H1 (cell line): ENCODE results near the gene LNPEP. TPM values are rescaled to one million over a fixed set of nuclear protein-coding genes. Genes with fewer than 3 reads are reported as not detected.
A peak's percentile ranks its signal among the peaks of the same experiment; 100 is the strongest.

Source experiments
- PHF8 ChIP-seq: fragments of 200-600 bp; sonication (generic); conservative IDR thresholded peaks from 2 replicates; pipeline ENCODE4 v1.7.1; 2012; ENCODE audit warnings: low read depth, mild to moderate bottlenecking, inconsistent platforms, low read length, moderate library complexity
- RAD21 ChIP-seq, 2 experiments: IDR thresholded peaks in 1 of 2; conservative IDR thresholded peaks in 1 of 2; 2 replicates each; pipeline ENCODE4 v1.6.1; 2011; ENCODE audit warnings: low read depth in 2 of 2, low read length in 2 of 2, improper control_type of control experiment in 1 of 2, inconsistent platforms in 1 of 2, mild to moderate bottlenecking in 1 of 2, moderate library complexity in 1 of 2
- TEAD4 ChIP-seq: IDR thresholded peaks from 2 replicates; pipeline ENCODE4 v1.6.1; 2012; ENCODE audit warnings: low read depth, low read length, inconsistent platforms, mixed read lengths
- polyA plus RNA-seq, 7 experiments: library from polyadenylated mRNA; depleted of rRNA in 3 of 7; stranded (reverse) in 5 of 7; unstranded in 2 of 7; fragments of >200 nt in 5 of 7; fragments of 200-250 nt in 2 of 7; gene quantifications; 1 replicate in 5 of 7; 2 replicates in 1 of 7; 4 replicates in 1 of 7; pipeline versions ENCODE4 v1.2.1 to v1.2.3, GENCODE V29; 2011 to 2013; ENCODE audit warnings: missing spikeins in 2 of 7, mixed read lengths in 2 of 7
- total RNA-seq: library from RNA; stranded (reverse); fragmentation: NEBNext Ultra II Directional; extraction: Animal tissue kit (Norgen Biotek cat#: 25700); gene quantifications from 2 replicates; pipeline ENCODE4 v1.2.1, GENCODE V29; 2021
- TF ChIP-seq, protein P1 (sequence below): fragments of 300-600 bp; sonication (generic); IDR thresholded peaks from 2 replicates; pipeline ENCODE4 v1.7.1; 2012; ENCODE audit warnings: low read length, moderate library complexity, mild to moderate bottlenecking, inconsistent platforms; ENCODE audit not compliant: insufficient replicate concordance

Gene LNPEP
- total and polyA plus RNA-seq, 2 of the 8 experiments (the other 6 are each of a cell fraction or from before 2014, with no cell fraction given): 1.8 to 4.5 TPM

GRCh38 chr5:97065475-97065874 lies 129.6 kb downstream of the LNPEP start (continued):
- TF ChIP-seq, protein P1, sequence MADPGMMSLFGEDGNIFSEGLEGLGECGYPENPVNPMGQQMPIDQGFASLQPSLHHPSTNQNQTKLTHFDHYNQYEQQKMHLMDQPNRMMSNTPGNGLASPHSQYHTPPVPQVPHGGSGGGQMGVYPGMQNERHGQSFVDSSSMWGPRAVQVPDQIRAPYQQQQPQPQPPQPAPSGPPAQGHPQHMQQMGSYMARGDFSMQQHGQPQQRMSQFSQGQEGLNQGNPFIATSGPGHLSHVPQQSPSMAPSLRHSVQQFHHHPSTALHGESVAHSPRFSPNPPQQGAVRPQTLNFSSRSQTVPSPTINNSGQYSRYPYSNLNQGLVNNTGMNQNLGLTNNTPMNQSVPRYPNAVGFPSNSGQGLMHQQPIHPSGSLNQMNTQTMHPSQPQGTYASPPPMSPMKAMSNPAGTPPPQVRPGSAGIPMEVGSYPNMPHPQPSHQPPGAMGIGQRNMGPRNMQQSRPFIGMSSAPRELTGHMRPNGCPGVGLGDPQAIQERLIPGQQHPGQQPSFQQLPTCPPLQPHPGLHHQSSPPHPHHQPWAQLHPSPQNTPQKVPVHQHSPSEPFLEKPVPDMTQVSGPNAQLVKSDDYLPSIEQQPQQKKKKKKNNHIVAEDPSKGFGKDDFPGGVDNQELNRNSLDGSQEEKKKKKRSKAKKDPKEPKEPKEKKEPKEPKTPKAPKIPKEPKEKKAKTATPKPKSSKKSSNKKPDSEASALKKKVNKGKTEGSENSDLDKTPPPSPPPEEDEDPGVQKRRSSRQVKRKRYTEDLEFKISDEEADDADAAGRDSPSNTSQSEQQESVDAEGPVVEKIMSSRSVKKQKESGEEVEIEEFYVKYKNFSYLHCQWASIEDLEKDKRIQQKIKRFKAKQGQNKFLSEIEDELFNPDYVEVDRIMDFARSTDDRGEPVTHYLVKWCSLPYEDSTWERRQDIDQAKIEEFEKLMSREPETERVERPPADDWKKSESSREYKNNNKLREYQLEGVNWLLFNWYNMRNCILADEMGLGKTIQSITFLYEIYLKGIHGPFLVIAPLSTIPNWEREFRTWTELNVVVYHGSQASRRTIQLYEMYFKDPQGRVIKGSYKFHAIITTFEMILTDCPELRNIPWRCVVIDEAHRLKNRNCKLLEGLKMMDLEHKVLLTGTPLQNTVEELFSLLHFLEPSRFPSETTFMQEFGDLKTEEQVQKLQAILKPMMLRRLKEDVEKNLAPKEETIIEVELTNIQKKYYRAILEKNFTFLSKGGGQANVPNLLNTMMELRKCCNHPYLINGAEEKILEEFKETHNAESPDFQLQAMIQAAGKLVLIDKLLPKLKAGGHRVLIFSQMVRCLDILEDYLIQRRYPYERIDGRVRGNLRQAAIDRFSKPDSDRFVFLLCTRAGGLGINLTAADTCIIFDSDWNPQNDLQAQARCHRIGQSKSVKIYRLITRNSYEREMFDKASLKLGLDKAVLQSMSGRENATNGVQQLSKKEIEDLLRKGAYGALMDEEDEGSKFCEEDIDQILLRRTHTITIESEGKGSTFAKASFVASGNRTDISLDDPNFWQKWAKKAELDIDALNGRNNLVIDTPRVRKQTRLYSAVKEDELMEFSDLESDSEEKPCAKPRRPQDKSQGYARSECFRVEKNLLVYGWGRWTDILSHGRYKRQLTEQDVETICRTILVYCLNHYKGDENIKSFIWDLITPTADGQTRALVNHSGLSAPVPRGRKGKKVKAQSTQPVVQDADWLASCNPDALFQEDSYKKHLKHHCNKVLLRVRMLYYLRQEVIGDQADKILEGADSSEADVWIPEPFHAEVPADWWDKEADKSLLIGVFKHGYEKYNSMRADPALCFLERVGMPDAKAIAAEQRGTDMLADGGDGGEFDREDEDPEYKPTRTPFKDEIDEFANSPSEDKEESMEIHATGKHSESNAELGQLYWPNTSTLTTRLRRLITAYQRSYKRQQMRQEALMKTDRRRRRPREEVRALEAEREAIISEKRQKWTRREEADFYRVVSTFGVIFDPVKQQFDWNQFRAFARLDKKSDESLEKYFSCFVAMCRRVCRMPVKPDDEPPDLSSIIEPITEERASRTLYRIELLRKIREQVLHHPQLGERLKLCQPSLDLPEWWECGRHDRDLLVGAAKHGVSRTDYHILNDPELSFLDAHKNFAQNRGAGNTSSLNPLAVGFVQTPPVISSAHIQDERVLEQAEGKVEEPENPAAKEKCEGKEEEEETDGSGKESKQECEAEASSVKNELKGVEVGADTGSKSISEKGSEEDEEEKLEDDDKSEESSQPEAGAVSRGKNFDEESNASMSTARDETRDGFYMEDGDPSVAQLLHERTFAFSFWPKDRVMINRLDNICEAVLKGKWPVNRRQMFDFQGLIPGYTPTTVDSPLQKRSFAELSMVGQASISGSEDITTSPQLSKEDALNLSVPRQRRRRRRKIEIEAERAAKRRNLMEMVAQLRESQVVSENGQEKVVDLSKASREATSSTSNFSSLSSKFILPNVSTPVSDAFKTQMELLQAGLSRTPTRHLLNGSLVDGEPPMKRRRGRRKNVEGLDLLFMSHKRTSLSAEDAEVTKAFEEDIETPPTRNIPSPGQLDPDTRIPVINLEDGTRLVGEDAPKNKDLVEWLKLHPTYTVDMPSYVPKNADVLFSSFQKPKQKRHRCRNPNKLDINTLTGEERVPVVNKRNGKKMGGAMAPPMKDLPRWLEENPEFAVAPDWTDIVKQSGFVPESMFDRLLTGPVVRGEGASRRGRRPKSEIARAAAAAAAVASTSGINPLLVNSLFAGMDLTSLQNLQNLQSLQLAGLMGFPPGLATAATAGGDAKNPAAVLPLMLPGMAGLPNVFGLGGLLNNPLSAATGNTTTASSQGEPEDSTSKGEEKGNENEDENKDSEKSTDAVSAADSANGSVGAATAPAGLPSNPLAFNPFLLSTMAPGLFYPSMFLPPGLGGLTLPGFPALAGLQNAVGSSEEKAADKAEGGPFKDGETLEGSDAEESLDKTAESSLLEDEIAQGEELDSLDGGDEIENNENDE: no peak
- TF ChIP-seq PHF8 (no peak), TEAD4 (peak; percentile 41; the same call in 1 of the 2 replicates), RAD21 (IDR thresholded peaks at IDR 0.05 in 1 of 2, conservative IDR thresholded peaks at IDR 0.05 in 1 of 2; ENCODE audit: low read depth in 2 of 2, low read length in 2 of 2) (no peak)
